Measurements from ENCODE around the gene DHRS7C. TPM values are rescaled to one million over a fixed set of nuclear protein-coding genes. Genes with fewer than 3 reads are reported as not detected.

The DHRS7C gene, protein sequence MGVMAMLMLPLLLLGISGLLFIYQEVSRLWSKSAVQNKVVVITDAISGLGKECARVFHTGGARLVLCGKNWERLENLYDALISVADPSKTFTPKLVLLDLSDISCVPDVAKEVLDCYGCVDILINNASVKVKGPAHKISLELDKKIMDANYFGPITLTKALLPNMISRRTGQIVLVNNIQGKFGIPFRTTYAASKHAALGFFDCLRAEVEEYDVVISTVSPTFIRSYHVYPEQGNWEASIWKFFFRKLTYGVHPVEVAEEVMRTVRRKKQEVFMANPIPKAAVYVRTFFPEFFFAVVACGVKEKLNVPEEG
- not detected in 2 replicates for total RNA-seq (2014; rRNA removed; shearing (Covaris generic))

DNA sequence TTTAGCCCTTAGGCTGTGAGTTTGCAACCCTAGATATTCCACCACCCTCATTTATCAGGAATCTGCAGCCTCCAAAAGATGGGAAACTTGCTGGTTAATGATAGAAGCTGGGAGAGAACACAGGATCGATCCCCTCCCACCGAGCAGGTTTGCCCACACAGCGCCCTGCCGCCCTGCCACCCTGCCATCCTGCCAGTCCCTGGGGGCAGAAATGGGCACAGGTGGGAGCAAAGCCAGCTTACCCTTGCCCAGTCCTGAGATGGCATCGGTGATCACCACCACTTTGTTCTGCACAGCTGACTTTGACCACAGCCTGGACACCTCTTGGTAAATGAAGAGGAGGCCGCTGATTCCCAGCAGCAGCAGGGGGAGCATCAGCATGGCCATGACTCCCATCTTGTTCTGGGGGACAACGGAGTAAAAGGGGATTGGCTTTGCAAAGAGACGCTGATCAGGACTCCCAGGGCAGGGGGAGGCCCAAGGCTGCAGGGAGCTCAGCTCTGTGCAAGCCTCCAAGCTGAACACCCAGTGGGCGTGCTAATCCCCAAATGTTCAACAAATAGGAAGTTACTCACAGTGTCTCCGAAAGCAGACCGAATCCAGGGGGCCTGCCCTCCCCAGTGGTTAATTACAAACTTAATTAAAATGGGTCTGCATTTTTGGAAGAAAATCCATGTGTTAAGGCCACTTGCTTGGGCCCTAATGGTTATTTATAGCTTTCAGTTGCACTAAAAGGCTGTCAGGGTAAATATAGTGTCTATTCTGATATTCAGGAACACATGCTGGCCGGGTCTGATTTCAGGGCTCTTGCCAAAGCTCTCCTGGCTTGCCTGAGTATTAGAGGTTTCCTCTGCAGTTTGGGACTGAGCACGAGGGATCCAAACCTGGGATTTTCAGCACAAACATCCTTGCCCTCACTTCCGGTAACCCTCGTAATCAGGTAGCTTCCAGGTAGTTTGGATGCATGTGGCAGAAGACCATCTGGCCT lies at the start of gene DHRS7C:
TSS of gene DHRS7C (minus strand) at position 704 of the 988 bp plus-strand sequence. CDS start at position 396, 308 bp downstream.
- no peak within 1 kb of the TSS for H3K4me3 ChIP-seq
- no peaks in the 10 kb centered on the region for H3K4me1 ChIP-seq
- no peaks in the 10 kb centered on the region for H3K9me3 ChIP-seq (replicated peaks)
- H3K36me3 ChIP-seq, result no peaks in the 10 kb centered on the region
- DNase-seq, result peak in 1 of 2 experiments; percentile 9
- no peak within 1 kb of the TSS for H3K27ac ChIP-seq
- no peaks in the 10 kb centered on the region for H3K27me3 ChIP-seq

DNA sequence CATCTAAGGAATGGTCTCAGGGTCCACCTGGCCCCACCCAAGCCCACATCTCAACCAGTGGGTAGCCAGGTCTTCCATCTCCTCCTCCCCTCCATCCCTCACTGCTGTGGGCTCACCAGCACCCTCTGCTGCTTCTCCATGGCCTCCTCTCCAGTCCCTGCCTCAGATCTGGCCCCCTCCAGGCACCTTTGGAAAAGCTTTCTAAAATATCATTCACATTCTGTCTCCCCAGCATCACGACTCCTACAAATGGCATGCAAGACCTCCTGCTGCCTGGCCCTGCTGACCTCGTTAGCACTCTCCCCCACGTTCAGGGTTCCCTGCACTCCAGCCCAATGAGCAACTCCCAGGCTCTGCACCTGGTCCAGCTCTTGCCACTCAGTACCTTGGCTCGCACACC lies 48.0 kb upstream of the DHRS7C start:
- H3K4me3 ChIP-seq, result no peak overlapping the region
- no peaks in the 10 kb centered on the region for H3K4me1 ChIP-seq
- no peaks in the 10 kb centered on the region for H3K36me3 ChIP-seq
- no peak overlapping the region for H3K27ac ChIP-seq
- H3K9me3 ChIP-seq (replicated peaks), result no peaks in the 10 kb centered on the region
- no peaks in the 10 kb centered on the region for H3K27me3 ChIP-seq
- DNase-seq, result no peak

GRCh38 chr17:9837551-9838471 lies 46.4 kb upstream of the DHRS7C start:
- no peaks in the 10 kb centered on the region for H3K36me3 ChIP-seq
- H3K4me3 ChIP-seq, result no peak overlapping the region
- H3K27ac ChIP-seq, result no peak overlapping the region
- no peak for DNase-seq
- H3K27me3 ChIP-seq, result no peaks in the 10 kb centered on the region
- no peaks in the 10 kb centered on the region for H3K4me1 ChIP-seq
- H3K9me3 ChIP-seq (replicated peaks), result no peaks in the 10 kb centered on the region

GRCh38 chr17:9833922-9834321 lies 42.5 kb upstream of the DHRS7C start:
- DNase-seq, result no peak
- H3K4me1 ChIP-seq, result no peaks in the 10 kb centered on the region
- no peak overlapping the region for H3K27ac ChIP-seq
- no peaks in the 10 kb centered on the region for H3K9me3 ChIP-seq (replicated peaks)
- H3K36me3 ChIP-seq, result no peaks in the 10 kb centered on the region
- H3K4me3 ChIP-seq, result no peak overlapping the region
- H3K27me3 ChIP-seq, result no peaks in the 10 kb centered on the region

DNA sequence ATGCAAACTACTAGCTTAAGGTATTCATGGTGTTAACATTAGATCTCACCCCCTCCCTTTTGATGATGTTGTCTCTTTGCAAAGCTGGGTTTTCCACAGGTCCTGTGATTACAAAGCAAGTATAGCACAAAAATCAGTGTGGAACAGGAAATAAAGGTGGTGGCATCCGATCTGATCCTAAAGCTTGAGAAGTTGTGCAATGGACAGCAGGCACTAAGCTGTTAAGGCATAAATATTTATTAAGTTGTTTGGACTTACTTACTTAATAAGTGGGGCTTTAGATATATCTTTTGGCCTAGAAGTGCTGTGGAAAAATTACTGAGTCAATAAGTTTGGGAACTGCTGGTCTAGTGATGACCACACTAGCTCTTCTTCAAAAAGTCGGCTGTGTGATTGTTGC lies 39.3 kb upstream of the DHRS7C start:
- Histone ChIP-seq H3K27me3 (no peaks in the 10 kb centered on the region), H3K4me1 (no peaks in the 10 kb centered on the region), H3K9me3 (replicated peaks) (no peaks in the 10 kb centered on the region), H3K4me3 (no peak overlapping the region), H3K27ac (no peak overlapping the region), H3K36me3 (no peaks in the 10 kb centered on the region)
- DNase-seq, result no peak

DNA sequence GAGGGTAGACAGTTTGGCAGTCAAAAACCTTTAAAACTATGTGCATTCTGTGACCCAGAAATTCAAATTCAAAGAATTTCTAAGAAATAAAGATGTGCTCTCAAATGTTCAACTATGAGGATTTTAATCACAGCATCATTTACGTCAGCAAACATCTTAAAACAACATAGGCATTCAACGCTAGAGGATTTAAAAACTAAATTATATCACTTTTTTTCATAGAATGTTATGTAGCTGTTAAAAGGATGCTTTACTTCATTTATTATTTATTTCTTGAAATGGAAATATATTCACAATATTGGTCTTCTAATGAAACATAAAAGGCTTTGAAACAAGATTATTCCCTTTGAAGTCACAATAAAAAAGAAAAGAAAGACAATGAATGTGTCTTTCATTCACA lies 38.0 kb upstream of the DHRS7C start:
- DNase-seq, result no peak
- Histone ChIP-seq H3K36me3 (no peaks in the 10 kb centered on the region), H3K4me3 (no peak overlapping the region), H3K9me3 (replicated peaks) (no peaks in the 10 kb centered on the region), H3K4me1 (no peaks in the 10 kb centered on the region), H3K27me3 (no peaks in the 10 kb centered on the region), H3K27ac (no peak overlapping the region)

- H3K4me3 ChIP-seq, result no peak overlapping the region
- H3K27ac ChIP-seq, result no peak overlapping the region
- H3K9me3 ChIP-seq (replicated peaks), result no peaks in the 10 kb centered on the region
- H3K27me3 ChIP-seq, result no peaks in the 10 kb centered on the region
- no peak for DNase-seq
- no peaks in the 10 kb centered on the region for H3K36me3 ChIP-seq
- no peaks in the 10 kb centered on the region for H3K4me1 ChIP-seq
Measured at GRCh38 chr17:9828296-9829295, 37.2 kb upstream of the DHRS7C start.

DNA sequence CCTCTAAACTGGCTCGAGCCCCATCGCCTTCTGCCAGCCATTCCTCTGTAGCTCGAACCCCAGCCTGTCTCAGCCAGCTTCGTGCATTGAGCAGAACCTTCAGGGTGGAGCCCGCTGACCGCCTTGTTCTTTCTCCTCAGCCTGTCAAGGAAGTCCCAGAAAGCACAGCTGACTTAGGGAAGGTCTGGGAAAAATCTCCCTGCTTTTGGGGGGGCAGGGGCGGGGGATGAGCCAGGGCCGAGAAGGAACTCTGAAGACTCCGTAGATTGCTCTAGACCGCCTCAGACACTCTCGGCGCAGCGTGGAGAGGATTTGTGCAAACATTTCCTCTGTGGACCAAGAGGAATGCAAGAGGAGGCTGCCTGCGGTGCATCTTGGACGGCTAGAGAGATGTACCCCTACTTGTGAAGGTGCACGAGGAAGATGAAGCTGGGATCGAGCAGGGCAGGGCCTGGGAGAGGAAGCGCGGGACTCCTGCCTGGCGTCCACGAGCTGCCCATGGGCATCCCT lies 34.3 kb upstream of the DHRS7C start, which contains the start of gene GLP2R:
TSS of gene GLP2R (plus strand) at position 284 of the 510 bp plus-strand sequence. CDS start at position 424, 140 bp downstream.
- H3K4me1 ChIP-seq, result no peaks in the 10 kb centered on the region
- H3K27me3 ChIP-seq, result no peaks in the 10 kb centered on the region
- H3K36me3 ChIP-seq, result no peaks in the 10 kb centered on the region
- no peaks in the 10 kb centered on the region for H3K9me3 ChIP-seq (replicated peaks)
- no peak for DNase-seq
- H3K27ac ChIP-seq, result no peak within 1 kb of the TSS
- no peak within 1 kb of the TSS for H3K4me3 ChIP-seq

GRCh38 chr17:9824797-9825338 lies 33.5 kb upstream of the DHRS7C start:
- no peaks in the 10 kb centered on the region for H3K36me3 ChIP-seq
- no peak overlapping the region for H3K4me3 ChIP-seq
- no peaks in the 10 kb centered on the region for H3K27me3 ChIP-seq
- no peak overlapping the region for H3K27ac ChIP-seq
- no peaks in the 10 kb centered on the region for H3K9me3 ChIP-seq (replicated peaks)
- no peak for DNase-seq
- no peaks in the 10 kb centered on the region for H3K4me1 ChIP-seq

DNA sequence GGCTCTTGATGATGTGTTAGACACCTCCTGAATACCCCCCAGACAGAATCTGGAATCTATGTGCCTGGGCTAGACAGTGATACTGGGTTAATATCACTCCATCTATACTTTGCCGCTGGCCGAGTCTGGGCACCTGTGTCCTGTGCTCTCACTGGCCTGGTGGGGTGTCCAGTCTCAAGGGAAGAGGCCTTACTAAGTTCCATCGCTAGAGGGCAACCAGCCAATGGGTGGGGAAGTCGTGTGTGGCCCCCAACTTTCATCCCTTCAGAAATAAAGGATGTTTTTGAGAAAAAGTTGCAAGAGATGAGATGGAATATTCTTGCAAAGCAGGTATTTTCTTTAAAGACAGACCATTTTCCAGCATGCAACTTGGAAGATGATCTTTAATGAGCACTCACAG lies 32.7 kb upstream of the DHRS7C start:
- Histone ChIP-seq H3K36me3 (no peaks in the 10 kb centered on the region), H3K9me3 (replicated peaks) (no peaks in the 10 kb centered on the region), H3K27me3 (no peaks in the 10 kb centered on the region), H3K4me1 (no peaks in the 10 kb centered on the region), H3K27ac (no peak overlapping the region), H3K4me3 (no peak overlapping the region)
- no peak for DNase-seq

DNA sequence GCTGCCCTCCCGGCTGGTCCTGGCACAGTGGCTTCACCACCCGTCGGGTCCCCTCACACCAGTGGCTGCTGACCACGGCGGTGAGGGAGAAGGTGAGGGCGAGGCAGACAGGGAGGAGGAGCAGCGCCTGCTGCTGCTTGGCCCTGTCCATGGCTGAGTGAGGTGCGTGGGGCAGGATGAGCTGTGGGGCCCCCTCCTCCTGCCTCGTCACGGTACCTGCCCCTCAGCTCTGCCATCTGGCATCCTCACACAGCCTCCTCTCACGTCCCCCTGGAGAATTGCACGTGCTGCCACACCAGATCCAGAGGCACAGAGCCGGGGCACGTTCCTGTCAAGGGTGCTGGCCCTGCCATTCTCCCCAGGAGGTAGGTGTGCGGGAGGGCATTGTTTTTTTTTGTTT lies 30.5 kb upstream of the DHRS7C start, which contains the start of gene GSG1L2:
TSS of gene GSG1L2 (minus strand) at position 159 of the 400 bp plus-strand sequence. CDS start at position 151, 8 bp downstream.
- Histone ChIP-seq H3K9me3 (replicated peaks) (no peaks in the 10 kb centered on the region), H3K4me1 (no peaks in the 10 kb centered on the region), H3K27ac (no peak within 1 kb of the TSS), H3K4me3 (no peak within 1 kb of the TSS), H3K27me3 (no peaks in the 10 kb centered on the region), H3K36me3 (no peaks in the 10 kb centered on the region)
- no peak for DNase-seq

DNA sequence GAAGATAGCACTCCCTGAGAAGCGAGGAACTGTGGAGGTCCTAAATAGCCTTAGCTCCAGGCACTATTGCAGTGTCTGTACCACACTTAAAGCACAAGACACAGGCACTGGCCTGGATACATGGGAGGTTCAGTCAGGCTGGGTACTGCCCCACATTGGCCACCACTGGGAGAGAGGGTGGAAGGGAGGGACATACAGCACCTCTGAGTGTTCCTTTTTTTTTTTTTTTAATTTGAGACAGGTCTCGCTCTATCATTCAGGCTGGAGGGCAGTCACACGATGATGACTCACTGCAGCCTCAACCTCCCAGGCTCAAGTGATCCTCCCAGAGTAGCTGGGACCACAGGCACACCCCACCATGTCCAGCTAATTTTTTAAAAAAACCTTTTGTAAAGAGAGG lies 29.1 kb upstream of the DHRS7C start:
- H3K36me3 ChIP-seq, result no peaks in the 10 kb centered on the region
- H3K4me3 ChIP-seq, result no peak overlapping the region
- H3K27me3 ChIP-seq, result no peaks in the 10 kb centered on the region
- no peak overlapping the region for H3K27ac ChIP-seq
- H3K9me3 ChIP-seq (replicated peaks), result no peaks in the 10 kb centered on the region
- no peaks in the 10 kb centered on the region for H3K4me1 ChIP-seq
- no peak for DNase-seq

- Histone ChIP-seq H3K27me3 (no peaks in the 10 kb centered on the region), H3K4me3 (no peak overlapping the region), H3K27ac (no peak overlapping the region), H3K36me3 (no peaks in the 10 kb centered on the region), H3K9me3 (replicated peaks) (no peaks in the 10 kb centered on the region), H3K4me1 (no peaks in the 10 kb centered on the region)
- no peak for DNase-seq
Measured at GRCh38 chr17:9818760-9819159, 27.4 kb upstream of the DHRS7C start.
